Heart right ventricle (tissue), 16 donors: ENCODE results near the gene UBE2D3. TPM values are rescaled to one million over a fixed set of nuclear protein-coding genes. Genes with fewer than 3 reads are reported as not detected.

ENCODE experiments used
- ATAC-seq, 8 donors: fragments of 200-7000 bp; cut with Tn5 transposase; one replicate each; pipeline ENCODE4 v1.9.1; 2020; ENCODE audit warnings: mild to moderate bottlenecking in 8 of 8, moderate library complexity in 8 of 8, moderate number of reproducible peaks in 1 of 8
- DNase-seq, 2 donors: peaks; one replicate each; pipeline ENCODE4 v3.0.0-alpha.2; 2020
- H3K27ac ChIP-seq, 10 donors: fragments of 200-600 bp; sonication (generic) in 2 of 10; one replicate each; pipeline versions ENCODE4 v1.5.0 to v1.8.0; 2020 to 2022; ENCODE audit warnings: mild to moderate bottlenecking in 3 of 10
- H3K27me3 ChIP-seq, 7 donors: fragments of 200-600 bp; one replicate each; pipeline ENCODE4 v1.8.0; 2021 to 2022; ENCODE audit warnings: mild to moderate bottlenecking in 2 of 7
- H3K36me3 ChIP-seq, 9 donors: fragments of 200-600 bp; sonication (generic) in 1 of 9; one replicate each; pipeline versions ENCODE4 v1.5.0 to v1.8.0; 2020 to 2022; ENCODE audit warnings: mild to moderate bottlenecking in 2 of 9
- H3K4me1 ChIP-seq, 9 donors: fragments of 200-600 bp; sonication (generic) in 1 of 9; one replicate each; pipeline versions ENCODE4 v1.5.0 to v1.8.0; 2020 to 2022; ENCODE audit warnings: mild to moderate bottlenecking in 4 of 9
- H3K4me3 ChIP-seq, 10 donors: fragments of 200-600 bp; sonication (generic) in 2 of 10; one replicate each; pipeline versions ENCODE4 v1.5.0 to v1.8.0; 2020 to 2022; ENCODE audit warnings: mild to moderate bottlenecking in 7 of 10, moderate library complexity in 2 of 10
- H3K9me3 ChIP-seq, 11 donors: fragments of 200-600 bp in 10 of 11; sonication (generic) in 2 of 11; one replicate each; pipeline versions ENCODE4 v1.5.0 to v1.8.0; 2013 to 2022; ENCODE audit warnings: mild to moderate bottlenecking in 2 of 11, control low read depth in 1 of 11, moderate library complexity in 1 of 11
- WGBS, 2 donors: extraction: QIAGEN DNeasy Blood & Tissue Kit; methylation state at CpG; one replicate each; pipeline ENCODE4 v1.1.7; 2013; ENCODE audit warnings: inconsistent platforms in 1 of 2; 5-methylcytosine and 5-hydroxymethylcytosine counted together
- intact Hi-C, 10 donors: fragments of 100-400 bp; cut with DNase I; formaldehyde crosslinking; loops; one replicate each; pipeline versions ENCODE4 v1.11.1 to v1.14.2; 2022
- polyA plus RNA-seq, 2 donors: library from polyadenylated mRNA; stranded (reverse); fragments of 200-250 nt; gene quantifications; one replicate each; pipeline ENCODE4 v1.2.3, GENCODE V29; 2013
- total RNA-seq, 10 donors: library from RNA; stranded (reverse); fragmentation: NEBNext Ultra II Directional in 3 of 10; extraction: Animal tissue kit (Norgen Biotek cat#: 25700) in 3 of 10; gene quantifications; one replicate each; pipeline versions ENCODE4 v1.2.1 to v1.2.4, GENCODE V29; 2021 to 2023
- TF ChIP-seq, protein P1 (sequence below), 9 donors: fragments of 200-600 bp; sonication (generic) in 2 of 9; IDR thresholded peaks; one replicate each; pipeline versions ENCODE4 v1.5.0 to v1.8.0; 2021 to 2022; ENCODE audit warnings: antibody characterized with exemption in 9 of 9, mild to moderate bottlenecking in 5 of 9, moderate library complexity in 1 of 9
- donor health status: Arrhythmogenic right ventricular cardiomyopathy.
- donor health status: ischemic (EF 13 %, LVEDD 7.1; RV severe dilation, severe dysfunction).
- donor health status: healthy with polysubstance abuse.
- donor health status: DM: no; HTN: yes; CAD: no.
- donor health status: DM: no; HTN: no; CAD: no.
- donor health status: ischemic (EF 25% LVEDD 6.9; RV normal size, moderate dysfunction).
- donor health status: ischemic (EF 25% LVEDD 5.7; RV mildly dilated, moderate dysfunction).
- donor health status: healthy.
- donor health status: DM: yes; HTN: yes; CAD: no.
- donor health status: Ischemic cardiomyopathy.
- donor health status: ischemic (EF 35%, LVEDD 5.7; RV mildly dilated, moderate dysfunction).
- donor health status: nonischemic (EF 11% LVEDD 7.7; RV severe dilation, severe dysfunction).
- donor health status: DM: yes; HTN: yes; CAD: no.
- donor health status: PGD.
- donor health status: ischemic (EF 29% LVEDD 5.4; RV normal size, mild dysfunction).
- donor health status: nonischemic (EF 23%, LVEDD 6.1; RV moderate dilation, normal function).

Gene UBE2D3
- total and polyA plus RNA-seq, 12 donors = 99.3 to 297 (median 247) TPM

DNA sequence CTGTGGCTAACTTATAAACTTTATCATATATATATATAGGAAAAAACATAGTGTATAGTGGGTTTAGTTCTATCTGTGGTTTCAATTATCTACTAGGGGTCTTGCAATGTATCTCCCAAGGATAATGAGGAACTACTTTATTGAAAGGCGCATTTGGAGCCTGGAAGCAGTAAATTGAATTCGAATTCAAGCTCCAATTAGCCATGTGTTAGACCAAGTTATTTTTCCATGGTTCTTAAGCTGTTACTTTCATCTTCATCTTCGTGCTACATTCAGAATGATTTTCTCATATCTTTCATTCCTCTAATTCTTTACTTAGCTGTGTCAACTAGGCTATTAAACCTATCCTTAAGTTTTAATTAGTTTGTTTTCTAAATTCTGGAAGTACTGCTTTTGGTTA lies 39.4 kb downstream of the UBE2D3 start:
- 94% methylated on average over 3 of the region's 3 CpGs for WGBS, 2 donors
- DNase-seq (no peak), ATAC-seq (no peak)
- Histone ChIP-seq H3K27ac (no peak overlapping the region), H3K4me1 (peaks cover 0 to 14% (median 0%) of the 10 kb centered on the region in 9 donors), H3K9me3 (peaks cover 0 to 18% (median 0%) of the 10 kb centered on the region in 11 donors), H3K27me3 (no peaks in the 10 kb centered on the region), H3K4me3 (no peak overlapping the region), H3K36me3 (peaks cover 0 to 20% (median 8%) of the 10 kb centered on the region in 9 donors)
- intact Hi-C loops = no loop called here
- TF ChIP-seq, protein P1, sequence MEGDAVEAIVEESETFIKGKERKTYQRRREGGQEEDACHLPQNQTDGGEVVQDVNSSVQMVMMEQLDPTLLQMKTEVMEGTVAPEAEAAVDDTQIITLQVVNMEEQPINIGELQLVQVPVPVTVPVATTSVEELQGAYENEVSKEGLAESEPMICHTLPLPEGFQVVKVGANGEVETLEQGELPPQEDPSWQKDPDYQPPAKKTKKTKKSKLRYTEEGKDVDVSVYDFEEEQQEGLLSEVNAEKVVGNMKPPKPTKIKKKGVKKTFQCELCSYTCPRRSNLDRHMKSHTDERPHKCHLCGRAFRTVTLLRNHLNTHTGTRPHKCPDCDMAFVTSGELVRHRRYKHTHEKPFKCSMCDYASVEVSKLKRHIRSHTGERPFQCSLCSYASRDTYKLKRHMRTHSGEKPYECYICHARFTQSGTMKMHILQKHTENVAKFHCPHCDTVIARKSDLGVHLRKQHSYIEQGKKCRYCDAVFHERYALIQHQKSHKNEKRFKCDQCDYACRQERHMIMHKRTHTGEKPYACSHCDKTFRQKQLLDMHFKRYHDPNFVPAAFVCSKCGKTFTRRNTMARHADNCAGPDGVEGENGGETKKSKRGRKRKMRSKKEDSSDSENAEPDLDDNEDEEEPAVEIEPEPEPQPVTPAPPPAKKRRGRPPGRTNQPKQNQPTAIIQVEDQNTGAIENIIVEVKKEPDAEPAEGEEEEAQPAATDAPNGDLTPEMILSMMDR (IDR thresholded peaks at IDR 0.05) = no peak

DNA sequence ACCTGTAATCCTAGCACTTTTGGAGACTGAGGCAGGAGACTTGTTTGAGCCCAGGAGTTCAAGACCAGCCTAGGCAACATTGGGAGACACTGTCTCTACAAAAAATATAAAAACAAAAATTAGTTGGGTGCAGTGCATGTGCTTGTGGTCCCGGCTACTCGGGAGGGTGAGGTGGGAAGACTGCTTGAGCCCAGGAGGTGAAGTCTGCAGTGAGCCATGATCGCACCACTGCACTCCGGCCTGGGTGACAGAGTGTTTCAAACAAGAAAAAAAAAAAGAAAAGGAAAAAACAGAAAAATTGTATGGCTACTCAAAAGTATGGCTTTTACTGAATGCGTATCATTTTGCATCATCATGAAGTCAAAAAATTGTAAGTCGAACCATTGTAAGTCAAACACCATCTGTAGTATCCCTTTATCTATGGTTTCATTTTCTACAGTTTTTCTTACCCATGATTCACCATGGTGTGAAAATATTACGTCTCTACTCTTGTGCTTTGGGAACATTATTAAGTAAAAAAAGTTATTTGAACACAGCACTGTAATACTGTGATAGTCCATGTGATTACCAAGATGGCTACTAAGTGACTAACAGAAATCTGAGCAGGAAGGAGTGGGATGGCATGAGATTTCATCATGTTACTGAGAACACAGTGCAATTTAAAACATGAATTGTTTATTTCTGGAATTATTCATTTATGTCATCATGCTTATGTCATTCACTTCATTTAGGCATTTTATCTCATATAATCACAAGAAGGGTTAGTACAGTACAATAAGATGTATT lies 40.1 kb downstream of the UBE2D3 start:
- Histone ChIP-seq H3K4me1 (peaks cover 0 to 14% (median 0%) of the 10 kb centered on the region in 9 donors), H3K9me3 (peaks cover 0 to 18% (median 0%) of the 10 kb centered on the region in 11 donors), H3K36me3 (peaks cover 0 to 13% (median 4%) of the 10 kb centered on the region in 9 donors), H3K27me3 (no peaks in the 10 kb centered on the region), H3K4me3 (no peak overlapping the region), H3K27ac (no peak overlapping the region)
- intact Hi-C loops = no loop called here
- WGBS, 2 donors = 95% methylated on average over 7 of the region's 7 CpGs
- TF ChIP-seq, protein P1 (IDR thresholded peaks at IDR 0.05) = no peak
- ATAC-seq = peak in 1 of 8 donors; percentile 51
- no peak for DNase-seq

DNA sequence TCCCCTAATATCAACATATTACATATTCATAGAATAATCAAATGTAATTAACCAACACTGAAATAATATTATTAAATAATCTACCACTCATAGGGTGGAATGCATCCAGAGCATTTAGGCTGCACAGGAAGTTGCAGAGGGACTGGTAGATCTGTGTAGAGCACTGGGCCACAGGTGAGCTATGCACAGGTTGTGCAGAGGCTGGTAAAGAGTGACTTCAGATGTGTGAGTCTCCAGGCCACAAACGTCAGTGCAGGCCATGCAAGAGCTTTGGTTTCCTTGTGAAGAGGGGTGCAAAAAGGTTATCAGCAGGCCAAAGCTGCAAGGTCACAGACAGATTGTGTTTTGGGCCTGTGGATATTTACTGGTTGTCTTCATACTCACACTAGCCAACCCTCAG lies 41.1 kb downstream of the UBE2D3 start:
- Histone ChIP-seq H3K9me3 (peaks cover 0 to 18% (median 0%) of the 10 kb centered on the region in 11 donors), H3K27ac (no peak overlapping the region), H3K4me3 (no peak overlapping the region), H3K4me1 (peaks cover 0 to 14% (median 0%) of the 10 kb centered on the region in 9 donors), H3K36me3 (peaks cover 0 to 4% (median 1%) of the 10 kb centered on the region in 9 donors), H3K27me3 (no peaks in the 10 kb centered on the region)
- intact Hi-C loops = no loop called here
- DNase-seq (no peak), ATAC-seq (no peak)
- TF ChIP-seq, protein P1 (IDR thresholded peaks at IDR 0.05) = no peak
- WGBS, 2 donors = 28 to 33% methylated on average over 1 of the region's 1 CpG

DNA sequence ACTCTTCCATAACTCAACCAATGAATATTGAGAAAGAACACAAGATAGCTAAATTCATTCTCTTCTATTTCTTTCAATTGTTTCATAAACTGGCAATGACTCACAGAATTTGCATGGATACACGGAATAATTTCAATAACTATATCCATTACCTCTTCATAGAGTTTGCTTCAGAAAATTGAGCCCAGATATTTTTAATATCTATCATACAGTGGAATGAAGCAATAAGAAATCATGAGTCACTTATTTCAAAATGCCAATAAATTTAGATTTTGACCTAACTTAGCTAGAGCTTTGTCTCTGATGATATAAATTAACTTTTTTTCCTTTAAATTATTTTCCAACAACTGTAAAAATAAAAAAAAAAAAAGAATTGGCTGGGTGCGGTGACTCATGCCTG lies 44.3 kb downstream of the UBE2D3 start:
- WGBS, 2 donors = 89 to 91% methylated on average over 2 of the region's 2 CpGs
- no peak for ATAC-seq
- intact Hi-C loops = no loop called here
- Histone ChIP-seq H3K27me3 (no peaks in the 10 kb centered on the region), H3K4me1 (no peaks in the 10 kb centered on the region), H3K36me3 (no peaks in the 10 kb centered on the region), H3K4me3 (no peak overlapping the region), H3K9me3 (peaks cover 0 to 11% (median 0%) of the 10 kb centered on the region in 11 donors), H3K27ac (no peak overlapping the region)
- DNase-seq = no peak
- TF ChIP-seq, protein P1 (IDR thresholded peaks at IDR 0.05) = no peak
